ENCODE results near the gene CNOT10.

The CNOT10 gene

GRCh38 chr3:32691847-32692246 is 6.9 kb downstream of the CNOT10 start:
- DNase-seq (ENCODE audit: low read depth), result no peak
- TF ChIP-seq CTCF (IDR thresholded peaks at IDR 0.05; ENCODE audit: insufficient read depth, low read depth, low read length, missing control alignments), result no peak
- no peak overlapping the region for H3K4me3 ChIP-seq (ENCODE audit: low read length)

- H3K4me3 ChIP-seq (ENCODE audit: low read length), result no peak overlapping the region
- no peak for DNase-seq (ENCODE audit: low read depth)
- TF ChIP-seq CTCF (IDR thresholded peaks at IDR 0.05; ENCODE audit: insufficient read depth, low read depth, low read length, missing control alignments), result no peak
Observed at GRCh38 chr3:32696523-32696922, 11.5 kb downstream of the CNOT10 start.

GRCh38 chr3:32698506-32698905 is 13.5 kb downstream of the CNOT10 start:
- TF ChIP-seq CTCF (IDR thresholded peaks at IDR 0.05; ENCODE audit: insufficient read depth, low read depth, low read length, missing control alignments), result no peak

GRCh38 chr3:32699429-32699828 is 14.4 kb downstream of the CNOT10 start:
- H3K4me3 ChIP-seq (ENCODE audit: low read length), result no peak overlapping the region
- DNase-seq (ENCODE audit: low read depth), result no peak
- TF ChIP-seq CTCF (IDR thresholded peaks at IDR 0.05; ENCODE audit: insufficient read depth, low read depth, low read length, missing control alignments), result no peak

More at GRCh38 chr3:32698506-32698905, 13.5 kb downstream of the CNOT10 start:
- no peak overlapping the region for H3K4me3 ChIP-seq (ENCODE audit: low read length)
- DNase-seq (ENCODE audit: low read depth), result no peak

- TF ChIP-seq CTCF (IDR thresholded peaks at IDR 0.05; ENCODE audit: insufficient read depth, low read depth, low read length, missing control alignments), result no peak
- no peak for DNase-seq (ENCODE audit: low read depth)
- no peak overlapping the region for H3K4me3 ChIP-seq (ENCODE audit: low read length)
Observed at GRCh38 chr3:32700244-32700643, 15.3 kb downstream of the CNOT10 start.

GRCh38 chr3:32703491-32703972 is 18.5 kb downstream of the CNOT10 start:
- H3K4me3 ChIP-seq (ENCODE audit: low read length), result no peak overlapping the region
- DNase-seq (ENCODE audit: low read depth), result no peak
- TF ChIP-seq CTCF (IDR thresholded peaks at IDR 0.05; ENCODE audit: insufficient read depth, low read depth, low read length, missing control alignments), result no peak

- no peak for DNase-seq (ENCODE audit: low read depth)
- no peak overlapping the region for H3K4me3 ChIP-seq (ENCODE audit: low read length)
- TF ChIP-seq CTCF (IDR thresholded peaks at IDR 0.05; ENCODE audit: insufficient read depth, low read depth, low read length, missing control alignments), result no peak
Observed at GRCh38 chr3:32705232-32705631, 20.2 kb downstream of the CNOT10 start.
